Neuronal stem cell (in vitro differentiated cells): ENCODE results near the gene FZD10.

Experiments used
- DNase-seq: peaks from one replicate; pipeline ENCODE4 v3.0.0-alpha.2; 2013; ENCODE audit warnings: low spot score
- H2AFZ ChIP-seq: one replicate; pipeline ENCODE4 v1.6.1; 2013; ENCODE audit warnings: mild to moderate bottlenecking, low read length, inconsistent platforms
- H2AK5ac ChIP-seq: 2 replicates; pipeline ENCODE4 v1.6.1; 2013; ENCODE audit warnings: low read depth, mild to moderate bottlenecking, inconsistent platforms, low read length, moderate library complexity, mixed read lengths
- H2BK120ac ChIP-seq: 2 replicates; pipeline ENCODE4 v1.6.1; 2013; ENCODE audit warnings: low read depth, mild to moderate bottlenecking, inconsistent platforms, low read length, moderate library complexity, mixed read lengths
- H2BK12ac ChIP-seq: one replicate; pipeline ENCODE4 v1.6.1; 2013; ENCODE audit warnings: low read length, inconsistent platforms
- H2BK15ac ChIP-seq: 2 replicates; pipeline ENCODE4 v1.6.1; 2013; ENCODE audit warnings: mild to moderate bottlenecking, low read length, inconsistent platforms, mixed read lengths
- H2BK5ac ChIP-seq: one replicate; pipeline ENCODE4 v1.6.1; 2013; ENCODE audit warnings: inconsistent platforms, mild to moderate bottlenecking, low read length, moderate library complexity
- H3K14ac ChIP-seq: one replicate; pipeline ENCODE4 v1.6.1; 2013; ENCODE audit warnings: low read length, inconsistent platforms
- H3K18ac ChIP-seq: 2 replicates; pipeline ENCODE4 v1.6.1; 2013; ENCODE audit warnings: low read length, inconsistent platforms
- H3K23ac ChIP-seq: 2 replicates; pipeline ENCODE4 v1.6.1; 2013; ENCODE audit warnings: low read depth, mild to moderate bottlenecking, mixed read lengths, low read length, inconsistent platforms; ENCODE audit not compliant: poor library complexity
- H3K27ac ChIP-seq: replicated peaks from 3 replicates; pipeline ENCODE4 v1.5.1; 2013; ENCODE audit warnings: low read length, inconsistent platforms
- H3K27me3 ChIP-seq, 3 experiments: 2 replicates each; pipeline ENCODE4 v1.6.1; 2013; ENCODE audit warnings: low read length in 3 of 3, mild to moderate bottlenecking in 2 of 3, inconsistent platforms in 1 of 3, low read depth in 1 of 3, mixed read lengths in 1 of 3, moderate library complexity in 1 of 3; ENCODE audit not compliant: control insufficient read depth in 3 of 3, insufficient read depth in 3 of 3
- H3K36me3 ChIP-seq, 2 donors: replicated peaks in 1 of 2; 2 replicates each; pipeline ENCODE4 v1.6.1; 2013; ENCODE audit warnings: low read length in 2 of 2; ENCODE audit not compliant: control insufficient read depth in 2 of 2, insufficient read depth in 2 of 2
- H3K4ac ChIP-seq: 2 replicates; pipeline ENCODE4 v1.6.1; 2013; ENCODE audit warnings: inconsistent platforms, mild to moderate bottlenecking, low read length, moderate library complexity
- H3K4me1 ChIP-seq, 2 donors: 1 replicate in 1 of 2; 2 replicates in 1 of 2; pipeline ENCODE4 v1.6.1; 2013; ENCODE audit warnings: low read length in 2 of 2, low read depth in 1 of 2; ENCODE audit not compliant: control insufficient read depth in 2 of 2, insufficient read depth in 1 of 2
- H3K4me2 ChIP-seq: one replicate; pipeline ENCODE4 v1.6.1; 2013; ENCODE audit warnings: mild to moderate bottlenecking, low read length, inconsistent platforms; ENCODE audit not compliant: insufficient read depth, poor library complexity, severe bottlenecking
- H3K4me3 ChIP-seq, 2 donors: 2 replicates each; pipeline ENCODE4 v1.5.1; 2013; ENCODE audit warnings: low read length in 2 of 2, mild to moderate bottlenecking in 2 of 2, inconsistent platforms in 1 of 2, moderate library complexity in 1 of 2
- H3K79me1 ChIP-seq: one replicate; pipeline ENCODE4 v1.6.1; 2013; ENCODE audit warnings: low read depth, mild to moderate bottlenecking, inconsistent platforms, low read length, moderate library complexity
- H3K9ac ChIP-seq: one replicate; pipeline ENCODE4 v1.6.1; 2013; ENCODE audit warnings: mild to moderate bottlenecking, low read depth, low read length, inconsistent platforms; ENCODE audit not compliant: poor library complexity
- H3K9me3 ChIP-seq, 2 donors: replicated peaks in 1 of 2; 2 replicates each; pipeline versions ENCODE3 to v1.6.1; 2013; ENCODE audit warnings: low read length in 2 of 2, mild to moderate bottlenecking in 2 of 2, inconsistent platforms in 1 of 2, low read depth in 1 of 2, mixed read lengths in 1 of 2, moderate library complexity in 1 of 2; ENCODE audit not compliant: control insufficient read depth in 2 of 2, insufficient read depth in 1 of 2
- H4K8ac ChIP-seq: one replicate; pipeline ENCODE4 v1.6.1; 2013; ENCODE audit warnings: low read depth, mild to moderate bottlenecking, inconsistent platforms, low read length, moderate library complexity
- H4K91ac ChIP-seq: one replicate; pipeline ENCODE4 v1.6.1; 2013; ENCODE audit warnings: low read length, low read depth, mild to moderate bottlenecking, inconsistent platforms; ENCODE audit not compliant: poor library complexity
- WGBS, 2 donors: extraction: QIAGEN DNeasy Blood & Tissue Kit; methylation state at CpG; one replicate each; pipeline ENCODE4 v1.1.7; 2013; ENCODE audit warnings: missing lambda C conversion rate in 2 of 2, mixed read lengths in 1 of 2; ENCODE audit not compliant: insufficient read length in 2 of 2, insufficient replicate concordance in 1 of 2; ENCODE audit errors: extremely low coverage in 2 of 2; 5-methylcytosine and 5-hydroxymethylcytosine counted together

Gene FZD10

GRCh38 chr12:130198663-130199060 lies 36.4 kb downstream of the FZD10 start:
- no peak overlapping the region for H2BK12ac ChIP-seq
- peaks cover 0 to 4% of the 10 kb centered on the region in 2 donors for H3K9me3 ChIP-seq
- peak overlapping the region; percentile 23 for H3K23ac ChIP-seq
- H2BK120ac ChIP-seq, result no peak overlapping the region
- peaks cover 0 to 8% of the 10 kb centered on the region in 2 donors for H3K4me1 ChIP-seq
- H3K79me1 ChIP-seq, result no peaks in the 10 kb centered on the region
- no peak overlapping the region for H2AK5ac ChIP-seq
- no peak overlapping the region for H4K8ac ChIP-seq
- peak overlapping the region; percentile 47 for H3K9ac ChIP-seq
- no peaks in the 10 kb centered on the region for H3K36me3 ChIP-seq
- no peak overlapping the region for H3K4ac ChIP-seq
- H4K91ac ChIP-seq, result no peak overlapping the region
- peak overlapping the region; percentile 73 for H3K18ac ChIP-seq
- peaks cover 0 to 2% (median 0%) of the 10 kb centered on the region in 3 experiments for H3K27me3 ChIP-seq
- peak overlapping the region; percentile 46 for H2BK15ac ChIP-seq
- H2BK5ac ChIP-seq, result no peak overlapping the region
- no peak for DNase-seq
- no CpG with 5 or more reads among the region's 16 CpGs for WGBS, 2 donors
- H3K4me2 ChIP-seq, result no peak overlapping the region
- no peak overlapping the region for H3K4me3 ChIP-seq
- H3K27ac ChIP-seq, result no peak overlapping the region
- no peak overlapping the region for H2AFZ ChIP-seq
- H3K14ac ChIP-seq, result no peak overlapping the region

DNA sequence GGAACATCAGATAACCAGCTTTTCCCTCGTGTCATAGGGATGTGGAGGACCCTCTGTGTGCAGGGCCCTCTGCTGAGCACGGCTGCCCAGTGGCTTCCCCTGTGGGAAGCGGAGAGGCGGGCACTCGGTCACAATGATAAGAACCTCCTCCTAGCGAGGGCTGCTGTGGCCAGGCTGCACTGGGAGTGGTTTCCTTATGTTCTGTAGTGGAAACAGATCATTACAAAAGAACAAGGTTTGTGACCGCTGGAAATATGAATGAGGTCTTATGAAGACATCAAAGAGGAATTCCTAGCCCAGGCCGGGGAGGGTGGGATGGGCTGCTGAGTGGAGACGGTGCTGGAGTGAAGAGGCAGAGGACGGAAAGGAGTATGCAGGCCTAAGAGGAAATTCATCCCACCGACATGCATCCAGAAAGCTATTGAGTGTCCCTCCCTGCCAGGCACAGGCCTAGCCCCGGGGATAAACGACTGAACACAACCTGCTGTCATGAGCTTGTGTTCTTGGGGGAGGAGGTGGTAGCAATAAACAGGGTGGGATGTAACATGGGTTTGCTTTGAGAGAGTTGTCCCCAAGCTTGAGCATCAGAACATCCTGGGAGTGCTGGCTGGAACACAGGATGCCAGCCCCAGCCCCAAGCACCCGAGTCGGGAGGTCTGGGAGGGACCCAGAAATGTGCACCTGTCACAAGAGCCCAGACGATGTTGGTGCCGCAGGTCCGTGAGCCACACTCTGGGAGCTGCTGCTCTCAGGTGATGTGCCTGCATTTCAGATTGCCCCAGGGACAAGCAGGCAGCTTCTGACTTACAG lies 37.5 kb downstream of the FZD10 start:
- Histone ChIP-seq H3K36me3 (no peaks in the 10 kb centered on the region), H3K27me3 (peaks cover 0 to 2% (median 0%) of the 10 kb centered on the region in 3 experiments), H3K4ac (no peak overlapping the region), H3K4me1 (no peaks in the 10 kb centered on the region), H2BK12ac (no peak overlapping the region), H2BK5ac (no peak overlapping the region), H3K27ac (no peak overlapping the region), H3K18ac (peak overlapping the region; percentile 35), H2AK5ac (no peak overlapping the region), H3K79me1 (no peaks in the 10 kb centered on the region), H3K4me3 (no peak overlapping the region), H4K91ac (no peak overlapping the region), H2AFZ (no peak overlapping the region), H3K23ac (no peak overlapping the region), H3K9me3 (peaks cover 0 to 4% of the 10 kb centered on the region in 2 donors), H3K4me2 (no peak overlapping the region), H3K9ac (no peak overlapping the region), H4K8ac (no peak overlapping the region), H2BK120ac (no peak overlapping the region), H2BK15ac (no peak overlapping the region), H3K14ac (no peak overlapping the region)
- no peak for DNase-seq
- WGBS, 2 donors, result no CpG with 5 or more reads among the region's 18 CpGs

- no peak overlapping the region for H3K23ac ChIP-seq
- H3K4me3 ChIP-seq, result peak overlapping the region in 1 of 2 donors; percentile 3
- H3K79me1 ChIP-seq, result no peaks in the 10 kb centered on the region
- no peak overlapping the region for H2BK15ac ChIP-seq
- no peak for DNase-seq
- H3K4ac ChIP-seq, result no peak overlapping the region
- no peak overlapping the region for H3K27ac ChIP-seq
- H2AFZ ChIP-seq, result no peak overlapping the region
- H3K18ac ChIP-seq, result no peak overlapping the region
- no peak overlapping the region for H2BK120ac ChIP-seq
- no peak overlapping the region for H4K91ac ChIP-seq
- H3K9ac ChIP-seq, result no peak overlapping the region
- H3K4me2 ChIP-seq, result no peak overlapping the region
- no peak overlapping the region for H2AK5ac ChIP-seq
- H3K36me3 ChIP-seq, result no peaks in the 10 kb centered on the region
- WGBS, 2 donors, result no CpG with 5 or more reads among the region's 7 CpGs
- H4K8ac ChIP-seq, result no peak overlapping the region
- H2BK12ac ChIP-seq, result no peak overlapping the region
- H3K14ac ChIP-seq, result no peak overlapping the region
- peaks cover 0 to 4% of the 10 kb centered on the region in 2 donors for H3K9me3 ChIP-seq
- H3K27me3 ChIP-seq, result peaks cover 0 to 2% (median 0%) of the 10 kb centered on the region in 3 experiments
- no peaks in the 10 kb centered on the region for H3K4me1 ChIP-seq
- no peak overlapping the region for H2BK5ac ChIP-seq
Measured at GRCh38 chr12:130200445-130200844, 38.2 kb downstream of the FZD10 start.

DNA sequence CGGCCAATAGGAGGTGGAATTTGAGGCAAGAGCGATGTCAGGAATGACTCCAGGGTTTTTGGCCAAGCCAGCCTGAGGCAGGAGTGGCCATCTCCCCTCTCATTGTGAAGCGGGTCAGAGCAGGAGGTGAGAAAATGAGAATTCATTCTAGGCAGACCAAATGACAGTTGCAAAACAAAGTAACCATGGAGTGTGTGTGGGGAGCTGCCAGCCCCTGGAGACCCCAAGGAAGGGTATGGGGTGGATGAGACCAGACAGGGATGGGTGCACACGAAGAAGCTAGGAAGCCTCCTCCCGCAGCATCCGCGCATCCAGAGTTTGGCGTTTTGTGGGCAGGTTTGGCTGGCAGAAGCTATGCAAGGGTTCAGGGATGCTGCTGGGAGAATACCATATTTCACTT lies 38.8 kb downstream of the FZD10 start:
- Histone ChIP-seq H4K91ac (no peak overlapping the region), H3K9me3 (peaks cover 0 to 4% of the 10 kb centered on the region in 2 donors), H2AK5ac (no peak overlapping the region), H3K27me3 (peaks cover 0 to 2% (median 0%) of the 10 kb centered on the region in 3 experiments), H2BK120ac (no peak overlapping the region), H3K9ac (no peak overlapping the region), H3K18ac (no peak overlapping the region), H3K23ac (no peak overlapping the region), H2BK5ac (no peak overlapping the region), H3K27ac (no peak overlapping the region), H2BK12ac (no peak overlapping the region), H3K4me1 (no peaks in the 10 kb centered on the region), H3K79me1 (no peaks in the 10 kb centered on the region), H3K4ac (no peak overlapping the region), H2BK15ac (no peak overlapping the region), H4K8ac (no peak overlapping the region), H3K14ac (no peak overlapping the region), H2AFZ (no peak overlapping the region), H3K4me3 (no peak overlapping the region), H3K36me3 (no peaks in the 10 kb centered on the region), H3K4me2 (no peak overlapping the region)
- no CpG with 5 or more reads among the region's 8 CpGs for WGBS, 2 donors
- no peak for DNase-seq
